Measurements from ENCODE around the gene BICC1.

Gene BICC1

DNA sequence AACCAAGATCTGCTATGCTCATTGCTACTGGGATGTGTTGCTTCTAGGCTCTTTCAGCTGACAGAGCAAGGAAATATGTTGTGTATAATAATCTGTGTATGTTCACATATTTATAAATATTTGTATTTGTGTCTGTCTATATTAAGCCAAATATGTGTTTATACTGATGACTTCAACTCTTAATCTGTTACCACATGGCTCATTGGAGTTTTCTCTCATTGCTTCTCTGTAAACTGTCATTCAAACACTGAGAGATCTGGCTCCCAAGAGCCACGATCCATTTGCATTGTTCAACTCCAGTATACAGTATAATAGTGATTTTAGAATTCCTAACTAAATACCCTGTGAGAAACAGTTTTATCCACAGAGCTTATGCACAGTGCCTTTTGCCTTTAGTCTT, 35.3 kb downstream of the BICC1 start:
- no peak for TF ChIP-seq FOXP2 (optimal IDR thresholded peaks at IDR 0.05; ENCODE audit: borderline replicate concordance, extremely low read depth, extremely low read length, insufficient read depth)
- no peak for TF ChIP-seq TAF1 (IDR thresholded peaks at IDR 0.05; ENCODE audit: borderline replicate concordance, insufficient read depth, low read length)
- no peak for TF ChIP-seq SIN3A (IDR thresholded peaks at IDR 0.05; ENCODE audit: borderline replicate concordance, insufficient read depth, low read length)
- no peak for TF ChIP-seq POLR2AphosphoS5 (IDR thresholded peaks at IDR 0.05; ENCODE audit: low read depth, low read length)
- TF ChIP-seq, protein P1, sequence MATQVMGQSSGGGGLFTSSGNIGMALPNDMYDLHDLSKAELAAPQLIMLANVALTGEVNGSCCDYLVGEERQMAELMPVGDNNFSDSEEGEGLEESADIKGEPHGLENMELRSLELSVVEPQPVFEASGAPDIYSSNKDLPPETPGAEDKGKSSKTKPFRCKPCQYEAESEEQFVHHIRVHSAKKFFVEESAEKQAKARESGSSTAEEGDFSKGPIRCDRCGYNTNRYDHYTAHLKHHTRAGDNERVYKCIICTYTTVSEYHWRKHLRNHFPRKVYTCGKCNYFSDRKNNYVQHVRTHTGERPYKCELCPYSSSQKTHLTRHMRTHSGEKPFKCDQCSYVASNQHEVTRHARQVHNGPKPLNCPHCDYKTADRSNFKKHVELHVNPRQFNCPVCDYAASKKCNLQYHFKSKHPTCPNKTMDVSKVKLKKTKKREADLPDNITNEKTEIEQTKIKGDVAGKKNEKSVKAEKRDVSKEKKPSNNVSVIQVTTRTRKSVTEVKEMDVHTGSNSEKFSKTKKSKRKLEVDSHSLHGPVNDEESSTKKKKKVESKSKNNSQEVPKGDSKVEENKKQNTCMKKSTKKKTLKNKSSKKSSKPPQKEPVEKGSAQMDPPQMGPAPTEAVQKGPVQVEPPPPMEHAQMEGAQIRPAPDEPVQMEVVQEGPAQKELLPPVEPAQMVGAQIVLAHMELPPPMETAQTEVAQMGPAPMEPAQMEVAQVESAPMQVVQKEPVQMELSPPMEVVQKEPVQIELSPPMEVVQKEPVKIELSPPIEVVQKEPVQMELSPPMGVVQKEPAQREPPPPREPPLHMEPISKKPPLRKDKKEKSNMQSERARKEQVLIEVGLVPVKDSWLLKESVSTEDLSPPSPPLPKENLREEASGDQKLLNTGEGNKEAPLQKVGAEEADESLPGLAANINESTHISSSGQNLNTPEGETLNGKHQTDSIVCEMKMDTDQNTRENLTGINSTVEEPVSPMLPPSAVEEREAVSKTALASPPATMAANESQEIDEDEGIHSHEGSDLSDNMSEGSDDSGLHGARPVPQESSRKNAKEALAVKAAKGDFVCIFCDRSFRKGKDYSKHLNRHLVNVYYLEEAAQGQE (IDR thresholded peaks at IDR 0.05; ENCODE audit: insufficient read depth in 1 of 2, low read depth in 2 of 2, low read length in 2 of 2) = no peak

DNA sequence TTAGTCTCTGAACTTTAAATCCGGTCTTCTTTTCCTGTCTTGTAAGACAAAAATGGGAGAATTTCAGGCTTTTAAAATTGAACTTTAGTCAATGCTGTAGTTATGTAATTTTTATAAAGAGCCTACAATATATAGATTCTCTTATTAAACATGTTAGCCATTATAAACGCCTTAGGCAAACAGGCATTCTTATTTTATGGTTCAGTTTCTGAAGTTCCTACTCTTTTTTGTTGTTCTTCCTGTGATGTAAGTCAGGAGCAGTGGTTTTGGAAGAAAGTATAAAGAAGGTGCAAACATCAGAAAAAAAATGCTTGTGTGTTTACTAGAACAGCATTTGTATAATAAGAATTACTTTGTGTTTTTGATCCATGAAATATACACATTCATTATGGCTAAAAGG, 41.6 kb downstream of the BICC1 start:
- TF ChIP-seq POLR2AphosphoS5 (IDR thresholded peaks at IDR 0.05; ENCODE audit: low read depth, low read length) = no peak
- TF ChIP-seq TAF1 (IDR thresholded peaks at IDR 0.05; ENCODE audit: borderline replicate concordance, insufficient read depth, low read length) = no peak
- no peak for TF ChIP-seq FOXP2 (optimal IDR thresholded peaks at IDR 0.05; ENCODE audit: borderline replicate concordance, extremely low read depth, extremely low read length, insufficient read depth)
- TF ChIP-seq, protein P1 (IDR thresholded peaks at IDR 0.05; ENCODE audit: insufficient read depth in 1 of 2, low read depth in 2 of 2, low read length in 2 of 2) = no peak
- TF ChIP-seq SIN3A (IDR thresholded peaks at IDR 0.05; ENCODE audit: borderline replicate concordance, insufficient read depth, low read length) = no peak

DNA sequence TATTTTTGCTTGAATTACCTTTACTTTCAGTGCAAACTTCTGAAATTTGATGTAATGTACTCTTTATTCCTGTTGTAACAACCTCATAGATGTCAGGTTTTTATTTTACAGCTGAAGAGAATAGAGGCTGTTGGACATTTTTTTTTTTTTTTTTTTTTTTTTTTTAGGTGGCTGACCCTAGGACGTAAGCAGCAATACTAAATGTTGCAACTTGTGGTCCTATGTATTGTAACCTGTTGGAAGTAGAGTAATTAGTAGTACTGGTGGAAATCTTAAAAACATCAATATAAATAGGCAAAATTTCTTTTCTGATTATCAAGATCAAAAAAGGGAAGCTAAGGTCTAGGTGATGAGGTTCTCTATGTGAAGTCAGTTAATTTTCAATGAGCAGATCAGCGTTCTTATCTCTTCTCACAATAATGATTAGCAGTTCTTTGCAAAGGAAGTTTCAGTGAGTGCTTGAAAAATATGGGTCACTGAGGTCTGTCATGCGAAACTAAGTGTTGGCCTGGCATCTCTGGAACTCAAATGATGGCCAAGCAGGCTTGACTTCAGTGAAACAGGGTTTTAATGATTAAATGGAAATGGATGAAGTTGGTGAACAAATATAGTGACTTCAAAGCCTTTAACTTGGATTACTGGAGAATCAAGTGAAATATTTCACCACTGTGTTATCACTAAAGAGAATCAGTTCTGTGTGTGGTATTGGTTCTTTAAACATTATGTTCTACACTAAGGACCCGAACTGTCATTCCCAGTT, 42.7 kb downstream of the BICC1 start:
- TF ChIP-seq TAF1 (IDR thresholded peaks at IDR 0.05; ENCODE audit: borderline replicate concordance, insufficient read depth, low read length) (no peak), POLR2AphosphoS5 (IDR thresholded peaks at IDR 0.05; ENCODE audit: low read depth, low read length) (no peak), FOXP2 (optimal IDR thresholded peaks at IDR 0.05; ENCODE audit: borderline replicate concordance, extremely low read depth, extremely low read length, insufficient read depth) (no peak), SIN3A (IDR thresholded peaks at IDR 0.05; ENCODE audit: borderline replicate concordance, insufficient read depth, low read length) (no peak)
- TF ChIP-seq, protein P1 (IDR thresholded peaks at IDR 0.05; ENCODE audit: insufficient read depth in 1 of 2, low read depth in 2 of 2, low read length in 2 of 2) = no peak

DNA sequence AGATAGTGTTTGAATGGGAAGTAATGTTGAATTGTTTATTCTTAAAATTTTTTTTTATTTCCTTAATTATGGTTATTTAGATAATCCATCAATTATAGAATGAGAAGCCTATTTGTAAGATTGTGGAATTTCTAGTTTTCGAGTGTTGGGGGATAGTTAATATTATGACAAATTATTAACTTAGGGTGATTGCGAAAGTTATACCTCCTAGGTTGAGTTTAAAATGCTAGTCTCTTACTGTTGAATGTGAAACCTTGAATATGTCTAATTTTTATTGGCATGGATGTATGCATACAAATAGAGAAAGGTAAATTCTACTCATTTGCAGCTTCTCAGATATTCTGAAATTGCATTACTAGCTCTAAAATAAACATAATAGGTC, 43.2 kb downstream of the BICC1 start:
- TF ChIP-seq, protein P1 (IDR thresholded peaks at IDR 0.05; ENCODE audit: insufficient read depth in 1 of 2, low read depth in 2 of 2, low read length in 2 of 2) = no peak
- TF ChIP-seq SIN3A (IDR thresholded peaks at IDR 0.05; ENCODE audit: borderline replicate concordance, insufficient read depth, low read length) (no peak), FOXP2 (optimal IDR thresholded peaks at IDR 0.05; ENCODE audit: borderline replicate concordance, extremely low read depth, extremely low read length, insufficient read depth) (no peak), TAF1 (IDR thresholded peaks at IDR 0.05; ENCODE audit: borderline replicate concordance, insufficient read depth, low read length) (no peak), POLR2AphosphoS5 (IDR thresholded peaks at IDR 0.05; ENCODE audit: low read depth, low read length) (no peak)
